ENCODE measurements around the gene TMEM182.

- TF ChIP-seq CTCF (IDR thresholded peaks at IDR 0.05) (peak; percentile 14 to 74 (median 70)), POLR2A (IDR thresholded peaks at IDR 0.05) (no peak)
Observed at GRCh38 chr2:102806250-102806837, 44.5 kb downstream of the TMEM182 start.
